A673 (cell line): ENCODE results near the gene SLC40A1.

Source experiments
- CTCF ChIP-seq: fragments of 300-800, 200-600 bp; sonication (generic); conservative IDR thresholded peaks from 2 replicates; pipeline ENCODE4 v1.5.1; 2017; ENCODE audit warnings: low read depth, mild to moderate bottlenecking, antibody characterized with exemption, low read length, moderate library complexity, mixed read lengths
- EZH2 ChIP-seq: fragments of 200-600 bp; sonication (generic); IDR thresholded peaks from 2 replicates; pipeline ENCODE4 v1.6.1; 2017; ENCODE audit warnings: borderline replicate concordance, low read depth, mild to moderate bottlenecking, mixed read lengths, antibody characterized with exemption, low read length; ENCODE audit not compliant: poor library complexity, severe bottlenecking

- TF ChIP-seq CTCF (no peak), EZH2 (no peak)
Measured at GRCh38 chr2:189627789-189628188, 47.2 kb upstream of the SLC40A1 start.
